IPS-NIHi7 (cell line): Measurements from ENCODE around the gene TRIM62.

Source experiments
- DNase-seq: peaks from one replicate; pipeline ENCODE4 v3.0.0; 2012; ENCODE audit warnings: mixed read lengths; ENCODE audit errors: extremely low spot score

TRIM62 gene

DNA sequence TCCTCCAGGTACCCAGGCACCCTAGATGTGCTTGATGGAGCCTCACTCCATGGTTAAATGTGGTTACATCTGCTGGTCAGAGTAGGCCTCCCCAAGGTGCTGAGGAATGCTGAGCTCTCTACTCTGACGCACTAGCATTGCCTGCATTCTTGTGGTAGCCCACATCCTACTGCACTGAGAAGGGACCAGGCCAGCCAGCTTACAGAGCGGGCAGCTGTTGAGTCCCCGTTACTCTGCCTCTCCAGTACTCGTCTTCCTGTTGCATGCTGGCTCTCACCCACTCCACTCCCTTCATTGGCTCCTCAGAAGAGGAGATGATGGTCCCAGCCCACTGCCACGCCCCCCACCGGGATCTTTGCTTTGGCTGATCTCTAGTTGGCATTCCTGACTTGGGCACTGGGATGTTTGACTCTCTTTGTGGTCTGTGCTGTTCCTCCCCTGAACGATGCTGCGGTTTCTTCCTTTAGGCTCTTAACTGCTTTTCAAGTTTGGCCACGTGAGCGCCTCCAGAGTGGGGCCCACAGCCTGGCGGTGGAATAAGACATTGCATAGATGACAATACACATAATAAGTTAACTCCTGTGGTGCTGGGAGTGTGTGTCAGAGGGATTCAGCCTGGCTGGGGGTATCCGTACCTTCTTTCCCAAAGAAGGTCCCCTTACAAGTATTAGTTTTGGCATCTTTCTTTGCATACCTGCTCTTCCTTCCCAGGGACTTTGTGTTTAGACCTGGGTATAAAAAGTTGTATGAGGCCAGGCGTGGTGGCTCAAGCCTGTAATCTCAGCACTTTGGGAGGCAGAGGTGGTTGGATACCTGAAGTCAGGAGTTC lies 82.3 kb downstream of the TRIM62 start:
- no peak for DNase-seq

DNA sequence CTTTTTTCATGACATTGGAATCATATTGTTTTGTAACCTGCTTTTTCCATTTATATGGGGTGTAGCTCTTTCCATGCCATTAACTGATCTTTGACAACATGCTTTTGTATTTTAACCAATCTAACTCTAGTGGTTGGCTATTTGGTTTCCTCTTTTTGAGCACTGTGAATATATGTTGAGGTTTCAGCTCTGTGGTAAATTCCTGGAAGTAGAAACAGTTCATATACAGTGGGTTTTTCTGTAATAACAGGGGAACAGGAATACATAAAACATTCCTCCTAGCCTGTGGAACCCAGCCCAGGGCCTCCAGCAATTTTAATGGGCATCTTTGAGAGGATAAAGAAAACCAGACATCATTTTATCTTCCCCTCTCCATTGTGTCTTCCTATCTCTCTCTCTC lies 83.5 kb downstream of the TRIM62 start:
- DNase-seq: no peak

DNA sequence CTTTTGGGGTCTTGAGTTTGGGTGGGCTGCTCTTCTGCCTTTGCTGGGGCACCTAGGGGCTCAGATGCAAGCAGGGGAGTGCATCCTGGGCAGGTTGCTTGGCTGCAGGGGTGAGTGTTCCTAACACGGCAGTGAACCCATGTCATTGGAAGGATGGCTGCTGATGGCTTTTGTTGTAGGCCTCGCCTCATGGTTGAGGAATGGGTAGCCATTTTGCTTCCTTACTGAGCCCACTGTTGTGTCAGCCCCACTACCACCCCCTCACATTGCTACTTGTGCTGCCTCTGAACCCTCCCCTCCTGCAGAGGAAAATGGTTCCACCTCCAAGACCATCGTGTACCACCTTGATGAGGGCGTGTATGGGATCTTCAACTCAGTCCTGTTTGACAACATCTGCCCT lies 84.1 kb downstream of the TRIM62 start:
- no peak for DNase-seq

DNA sequence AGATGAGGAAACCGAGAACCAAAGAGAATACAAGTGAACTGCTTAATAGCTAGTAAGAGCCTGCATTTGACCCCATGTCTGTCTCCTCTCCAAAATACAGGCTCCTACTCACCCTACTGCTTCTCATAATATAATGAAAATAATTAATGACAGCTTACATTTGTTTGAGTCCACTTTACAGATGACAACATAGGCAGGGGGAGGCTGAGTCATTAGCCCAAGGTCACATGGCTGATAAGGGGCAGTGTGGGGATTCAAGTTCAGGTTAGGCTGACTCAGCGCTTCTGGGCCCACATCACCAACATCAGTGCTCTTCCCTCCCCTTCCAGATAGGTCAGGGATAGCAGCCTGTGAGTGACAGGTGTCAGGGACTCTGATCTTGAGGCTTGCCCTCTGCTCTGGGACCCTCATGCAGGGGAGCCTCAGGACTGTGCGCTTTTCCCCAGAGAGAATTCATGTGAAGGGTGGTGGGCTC lies 84.7 kb downstream of the TRIM62 start:
- DNase-seq: no peak

DNA sequence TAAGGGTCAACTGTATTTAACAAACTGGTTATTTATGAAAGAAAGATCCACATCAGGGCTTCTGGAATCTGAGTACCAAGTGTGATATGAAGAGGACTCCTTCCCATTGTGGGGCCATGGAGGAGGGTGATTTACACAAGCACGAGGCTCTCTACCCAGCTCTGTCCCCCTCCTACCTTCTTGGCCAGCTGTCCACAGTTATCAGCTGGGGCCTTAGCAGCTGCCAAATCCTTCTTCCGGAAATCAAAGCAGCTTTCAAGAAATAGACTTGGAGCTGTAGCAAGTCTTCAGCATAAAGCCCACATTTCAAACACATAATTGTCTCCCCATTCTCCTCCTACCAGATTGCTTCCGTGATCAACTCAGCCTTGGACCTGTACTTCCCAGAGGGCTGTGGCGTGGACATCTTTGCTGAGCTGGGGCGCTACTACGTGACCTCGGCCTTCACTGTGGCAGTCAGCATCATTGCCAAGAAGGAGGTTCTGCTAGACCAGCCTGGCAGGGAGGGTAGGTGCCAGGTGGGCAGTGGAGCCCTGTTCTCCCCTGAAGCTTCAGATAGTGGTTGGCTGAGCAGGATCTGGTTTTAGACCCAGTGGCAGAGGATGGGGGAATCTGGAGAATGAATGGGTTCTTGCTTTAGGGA lies 85.4 kb downstream of the TRIM62 start:
- no peak for DNase-seq
